Measurements from ENCODE around the gene ZNF75A.
A peak's percentile ranks its signal among the peaks of the same experiment; 100 is the strongest.

The ZNF75A gene

GRCh38 chr16:3317315-3317999, 12.2 kb downstream of the ZNF75A start (continued):
- TF ChIP-seq ZNF580 (tag by site-specific recombination; IDR thresholded peaks at IDR 0.05), result peak; percentile 74; the same call in 1 of the 2 replicates
- no peak for TF ChIP-seq BCL11B (tag by site-specific recombination; IDR thresholded peaks at IDR 0.05; ENCODE audit: low read depth)
- TF ChIP-seq ZNF280C (tag by site-specific recombination; IDR thresholded peaks at IDR 0.05), result peak; percentile 72; the same call in 1 of the 2 replicates
- TF ChIP-seq ZNF324 (tag by site-specific recombination; IDR thresholded peaks at IDR 0.05), result 0 out of 2 replicates have a peak, but pooled peaks have one; percentile 50
- no peak for TF ChIP-seq ZNF274 (IDR thresholded peaks at IDR 0.05; ENCODE audit: low read length)
- TF ChIP-seq ZNF274 (tag by site-specific recombination; IDR thresholded peaks at IDR 0.05; ENCODE audit: borderline replicate concordance), result peak; percentile 58; the same call in 1 of the 2 replicates
- TF ChIP-seq ZNF121 (tag by site-specific recombination; IDR thresholded peaks at IDR 0.05), result no peak
- TF ChIP-seq BCL6B (tag by site-specific recombination; IDR thresholded peaks at IDR 0.05), result no peak
- peak; percentile 99 for TF ChIP-seq ZNF280D (tag by site-specific recombination; IDR thresholded peaks at IDR 0.05)
- TF ChIP-seq ZNF585B (tag by site-specific recombination; IDR thresholded peaks at IDR 0.05), result no peak
- TF ChIP-seq YY2 (tag by site-specific recombination; IDR thresholded peaks at IDR 0.05), result no peak
- TF ChIP-seq ZNF544 (tag by site-specific recombination; IDR thresholded peaks at IDR 0.05), result no peak
- no peak for TF ChIP-seq GLIS2 (tag by site-specific recombination; IDR thresholded peaks at IDR 0.05)
- TF ChIP-seq KLF16 (tag by site-specific recombination; IDR thresholded peaks at IDR 0.05), result no peak
- TF ChIP-seq ZSCAN5A (tag by site-specific recombination; IDR thresholded peaks at IDR 0.05), result no peak
- TF ChIP-seq ZNF510 (tag by site-specific recombination; IDR thresholded peaks at IDR 0.05; ENCODE audit: insufficient replicate concordance), result peak; percentile 18
- TF ChIP-seq PRDM4 (tag by site-specific recombination; IDR thresholded peaks at IDR 0.05), result no peak
- TF ChIP-seq ZNF112 (tag by site-specific recombination; IDR thresholded peaks at IDR 0.05), result no peak
- TF ChIP-seq ZNF302 (tag by site-specific recombination; IDR thresholded peaks at IDR 0.05; ENCODE audit: low read depth), result no peak
- TF ChIP-seq ZNF423 (tag by site-specific recombination; IDR thresholded peaks at IDR 0.05), result no peak
- TF ChIP-seq TRIM28 (IDR thresholded peaks at IDR 0.05; ENCODE audit: borderline replicate concordance, low read length), result peak; percentile 99
- TF ChIP-seq SETDB1 (IDR thresholded peaks at IDR 0.05; ENCODE audit: insufficient read length, low read length), result peak; percentile 100
- TF ChIP-seq ZNF549 (tag by site-specific recombination; IDR thresholded peaks at IDR 0.05), result peak; percentile 21; the same call in 1 of the 2 replicates
- peak; percentile 50; the same call in 1 of the 2 replicates for TF ChIP-seq ZNF558 (tag by site-specific recombination; IDR thresholded peaks at IDR 0.05)
- no peak for TF ChIP-seq ZNF184 (tag by site-specific recombination; IDR thresholded peaks at IDR 0.05)
- TF ChIP-seq ZNF645 (tag by site-specific recombination; IDR thresholded peaks at IDR 0.05), result no peak
- no peak for TF ChIP-seq FEZF1 (tag by site-specific recombination; IDR thresholded peaks at IDR 0.05)
- TF ChIP-seq OSR2 (tag by site-specific recombination; IDR thresholded peaks at IDR 0.05), result no peak
- TF ChIP-seq ZNF146 (tag by site-specific recombination; IDR thresholded peaks at IDR 0.05), result 0 out of 2 replicates have a peak, but pooled peaks have one; percentile 10

All from HEK293 (cell line).